ENCODE measurements around the gene TBX1.

TBX1 gene

DNA sequence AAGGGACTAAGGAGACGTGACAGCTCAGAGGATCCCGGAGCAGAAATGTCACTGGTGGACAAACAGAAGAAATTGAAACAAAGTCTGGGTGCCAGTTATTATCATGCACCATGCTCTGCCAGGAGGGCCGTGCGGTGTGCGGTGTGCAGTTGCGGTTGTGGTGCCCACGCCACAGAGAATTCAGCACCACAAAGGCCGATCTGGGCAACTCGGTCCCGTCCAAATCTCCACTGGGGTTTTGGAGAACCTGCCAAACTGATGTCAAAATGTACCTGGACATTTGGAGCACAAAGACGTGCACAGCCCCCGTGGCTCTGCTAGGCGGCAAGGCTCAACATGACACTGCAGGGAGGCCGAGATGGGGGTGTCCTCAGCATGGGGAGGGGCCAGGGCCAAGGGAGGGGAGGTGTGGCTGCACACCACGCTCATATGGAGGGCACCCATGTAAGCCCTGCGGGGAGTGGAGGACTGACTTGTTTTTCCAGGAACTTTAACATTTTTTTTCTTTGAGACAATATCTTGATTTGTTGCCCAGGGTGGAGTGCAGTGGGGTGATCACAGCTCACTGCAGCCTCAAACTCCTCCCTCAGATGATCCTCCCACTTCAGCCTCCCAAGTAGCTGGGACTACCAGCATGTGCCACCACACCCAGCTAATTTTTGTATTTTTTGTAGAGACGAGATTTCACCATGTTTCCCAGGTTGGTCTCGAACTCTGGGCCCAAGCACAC is 54.7 kb downstream of the TBX1 start:
- DNase-seq (ENCODE audit: low read depth) = no peak

- DNase-seq (ENCODE audit: low read depth) = no peak
Measured at GRCh38 chr22:19815823-19816290, 55.3 kb downstream of the TBX1 start.

DNA sequence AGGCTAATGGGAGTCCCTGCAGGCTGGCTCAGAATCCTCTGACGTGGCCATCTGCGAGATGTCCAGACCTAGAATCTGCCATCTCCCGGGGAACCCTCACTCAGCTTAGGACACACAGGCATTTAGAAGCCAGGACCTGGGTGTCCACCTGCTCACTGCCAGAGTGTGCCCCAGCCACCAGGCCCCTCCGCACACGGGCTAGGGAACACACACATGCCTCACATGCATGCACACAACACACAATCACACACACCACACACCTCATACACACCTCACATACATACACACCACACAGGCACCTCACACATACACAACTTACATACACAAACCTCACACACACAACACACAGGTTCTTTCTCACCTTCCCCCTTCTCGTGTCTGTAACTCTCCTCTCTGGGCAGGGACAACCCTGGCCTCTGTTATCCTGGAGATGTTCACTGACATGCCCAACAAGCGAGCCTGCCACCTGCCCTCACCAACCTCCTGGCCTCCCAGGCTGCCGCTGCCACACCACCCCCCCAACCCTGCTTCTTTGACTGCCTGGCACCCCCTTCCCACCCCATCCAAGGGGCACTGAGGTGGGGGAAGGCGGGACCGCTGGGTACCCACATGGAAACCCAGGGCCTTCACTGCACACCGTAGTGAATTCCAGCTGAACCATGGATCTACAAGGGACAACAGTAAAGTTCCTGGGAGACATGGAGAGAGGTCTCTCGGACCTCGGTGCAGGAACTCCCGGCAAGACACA is 56.0 kb downstream of the TBX1 start:
- DNase-seq (ENCODE audit: low read depth) = no peak

All from stimulated activated CD8-positive, alpha-beta memory T cell treated with anti-CD3 and anti-CD28 coated beads, Interleukin-12 subunit alpha, Interleukin-12 subunit beta, amount 100 ng/mL, for 1 hour (primary cell).